Bronchial epithelial cell (primary cell): Measurements from ENCODE around the gene ISY1. TPM values are rescaled to one million over a fixed set of nuclear protein-coding genes. Genes with fewer than 3 reads are reported as not detected.
"Not testable (repeated sequence)": the region's sequence is repeated elsewhere in the genome, so short reads cannot be mapped to it uniquely, and the experiment has no call there.

Experiments used
- DNase-seq: peaks from one replicate; pipeline ENCODE4 v3.0.0-alpha.2; 2010; ENCODE audit warnings: low read depth
- FAIRE-seq: peaks from 2 replicates; lab custom pipeline; 2011; peaks lifted over from hg19 to GRCh38; lab: Jason Lieb, UNC
- H3K27me3 ChIP-seq: 2 replicates; pipeline ENCODE4 v1.5.1; 2011; ENCODE audit warnings: low read length; ENCODE audit not compliant: control insufficient read depth, insufficient read depth
- H3K36me3 ChIP-seq: 2 replicates; pipeline ENCODE4 v1.5.1; 2011; ENCODE audit warnings: low read length; ENCODE audit not compliant: control insufficient read depth, insufficient read depth
- H3K4me3 ChIP-seq: 2 replicates; pipeline ENCODE4 v1.5.1; 2011; ENCODE audit warnings: mild to moderate bottlenecking, low read depth, low read length, control low read depth
- total RNA-seq: library from RNA; depleted of rRNA; stranded (reverse); fragments of >200 nt; gene quantifications from 2 replicates; pipeline ENCODE4 v1.2.1, GENCODE V29; 2014
- TF ChIP-seq, protein P1 (sequence below): IDR thresholded peaks from 2 replicates; pipeline ENCODE4 v1.5.1; 2011; ENCODE audit warnings: mild to moderate bottlenecking, moderate library complexity, low read length, control low read depth, inconsistent platforms; ENCODE audit not compliant: insufficient read depth, severe bottlenecking

ISY1 gene
- total RNA-seq, 1 donor from 2014 or later: 11.3 TPM

DNA sequence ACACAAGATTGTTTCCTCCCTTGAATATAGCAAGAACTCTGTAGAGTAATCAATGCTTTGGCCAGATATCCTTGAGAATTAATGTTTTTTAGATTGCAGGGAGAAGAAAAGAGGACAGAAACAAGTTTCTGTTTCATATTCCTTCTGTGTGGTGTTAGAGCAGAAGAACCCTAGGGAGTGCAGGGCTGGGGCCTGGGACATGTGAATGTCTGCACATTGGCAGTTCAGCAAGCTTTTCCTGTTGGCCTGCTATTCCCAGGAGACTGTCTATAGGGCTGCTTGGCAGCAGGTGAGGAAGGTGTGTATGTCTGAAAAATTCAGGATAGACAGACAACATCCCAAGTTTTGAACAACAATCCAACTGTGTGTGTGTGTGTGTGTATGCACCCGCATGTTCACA lies 36.5 kb upstream of the ISY1 start:
- no peaks in the 10 kb centered on the region for H3K27me3 ChIP-seq
- no peak overlapping the region for H3K4me3 ChIP-seq
- H3K36me3 ChIP-seq: no peaks in the 10 kb centered on the region
- DNase-seq (no peak), FAIRE-seq (no peak)
- TF ChIP-seq, protein P1, sequence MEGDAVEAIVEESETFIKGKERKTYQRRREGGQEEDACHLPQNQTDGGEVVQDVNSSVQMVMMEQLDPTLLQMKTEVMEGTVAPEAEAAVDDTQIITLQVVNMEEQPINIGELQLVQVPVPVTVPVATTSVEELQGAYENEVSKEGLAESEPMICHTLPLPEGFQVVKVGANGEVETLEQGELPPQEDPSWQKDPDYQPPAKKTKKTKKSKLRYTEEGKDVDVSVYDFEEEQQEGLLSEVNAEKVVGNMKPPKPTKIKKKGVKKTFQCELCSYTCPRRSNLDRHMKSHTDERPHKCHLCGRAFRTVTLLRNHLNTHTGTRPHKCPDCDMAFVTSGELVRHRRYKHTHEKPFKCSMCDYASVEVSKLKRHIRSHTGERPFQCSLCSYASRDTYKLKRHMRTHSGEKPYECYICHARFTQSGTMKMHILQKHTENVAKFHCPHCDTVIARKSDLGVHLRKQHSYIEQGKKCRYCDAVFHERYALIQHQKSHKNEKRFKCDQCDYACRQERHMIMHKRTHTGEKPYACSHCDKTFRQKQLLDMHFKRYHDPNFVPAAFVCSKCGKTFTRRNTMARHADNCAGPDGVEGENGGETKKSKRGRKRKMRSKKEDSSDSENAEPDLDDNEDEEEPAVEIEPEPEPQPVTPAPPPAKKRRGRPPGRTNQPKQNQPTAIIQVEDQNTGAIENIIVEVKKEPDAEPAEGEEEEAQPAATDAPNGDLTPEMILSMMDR: no peak

DNA sequence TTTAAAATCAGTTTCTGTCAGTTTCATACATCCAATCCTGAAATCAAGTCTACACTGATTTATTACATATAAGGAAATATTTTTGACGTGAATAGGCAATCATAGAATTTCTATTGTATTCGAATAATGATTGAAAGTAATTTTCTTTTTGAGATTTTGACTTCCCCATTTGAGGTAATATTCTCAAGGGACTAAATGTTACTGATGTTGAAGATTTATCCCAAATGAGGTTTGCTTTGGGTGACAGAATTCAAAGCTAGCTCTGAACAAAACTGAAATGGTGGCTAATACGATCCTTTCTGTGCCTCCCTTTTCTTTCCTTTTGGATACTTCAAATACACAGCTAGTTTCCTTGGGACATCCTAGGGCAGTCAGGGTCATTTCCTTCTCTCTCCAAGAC lies 35.7 kb upstream of the ISY1 start:
- DNase-seq (no peak), FAIRE-seq (no peak)
- Histone ChIP-seq H3K27me3 (no peaks in the 10 kb centered on the region), H3K4me3 (no peak overlapping the region), H3K36me3 (no peaks in the 10 kb centered on the region)
- TF ChIP-seq, protein P1: no peak

GRCh38 chr3:129195731-129196256 lies 34.9 kb upstream of the ISY1 start:
- Histone ChIP-seq H3K4me3 (no peak overlapping the region), H3K36me3 (no peaks in the 10 kb centered on the region), H3K27me3 (no peaks in the 10 kb centered on the region)
- TF ChIP-seq, protein P1: no peak
- DNase-seq (peak; percentile 90), FAIRE-seq (peak; percentile 81)

GRCh38 chr3:129189793-129190192 lies 28.9 kb upstream of the ISY1 start:
- H3K4me3 ChIP-seq, DNase-seq, H3K27me3 ChIP-seq, H3K36me3 ChIP-seq, FAIRE-seq: not testable (repeated sequence)

- TF ChIP-seq, protein P1: no peak
- FAIRE-seq: no peak
Measured at GRCh38 chr3:129187857-129188256, 27.0 kb upstream of the ISY1 start.

GRCh38 chr3:129185783-129186182 lies 24.9 kb upstream of the ISY1 start:
- peak; percentile 39 for DNase-seq
- Histone ChIP-seq H3K4me3 (no peak overlapping the region), H3K36me3 (no peaks in the 10 kb centered on the region), H3K27me3 (no peaks in the 10 kb centered on the region)
- FAIRE-seq: no peak
- TF ChIP-seq, protein P1: no peak

More at GRCh38 chr3:129187857-129188256, 27.0 kb upstream of the ISY1 start:
- Histone ChIP-seq H3K36me3 (no peaks in the 10 kb centered on the region), H3K4me3 (no peak overlapping the region), H3K27me3 (no peaks in the 10 kb centered on the region)
- DNase-seq: no peak

DNA sequence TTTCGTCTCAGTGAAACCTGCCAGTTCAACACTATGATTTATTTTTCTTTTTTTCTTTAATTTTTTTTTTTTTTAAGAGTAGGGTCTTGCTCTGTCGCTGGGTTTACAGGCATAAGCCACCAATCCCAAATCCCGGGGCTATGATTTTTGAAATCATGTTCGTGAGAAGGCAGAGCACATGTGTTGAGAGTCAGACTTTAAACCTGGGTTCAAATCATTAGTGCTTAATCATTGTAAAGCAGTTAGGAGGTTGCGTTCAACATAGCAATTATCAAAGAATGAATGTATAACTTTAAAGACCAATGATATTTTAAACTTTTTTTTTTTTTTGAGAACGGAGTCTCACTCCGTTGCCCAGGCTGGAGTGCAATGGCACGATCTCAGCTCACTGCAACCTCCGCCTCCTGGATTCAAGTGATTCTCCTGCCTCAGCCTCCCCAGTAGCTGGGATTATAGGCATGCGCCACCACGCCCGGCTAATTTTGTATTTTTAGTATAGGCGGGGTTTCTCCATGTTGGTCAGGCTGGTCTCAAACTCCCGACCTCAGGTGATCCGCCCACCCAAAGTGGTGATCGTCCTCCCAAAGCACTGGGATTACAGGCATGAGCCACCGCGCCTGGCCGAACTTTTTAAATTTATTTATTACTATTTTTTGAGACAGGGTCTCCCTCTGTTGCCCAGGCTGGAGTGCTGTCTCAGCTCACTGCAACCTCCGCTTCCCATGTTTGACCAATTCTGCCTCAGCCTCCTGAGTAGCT lies 24.1 kb upstream of the ISY1 start:
- H3K27me3 ChIP-seq, FAIRE-seq, DNase-seq, H3K36me3 ChIP-seq: not testable (repeated sequence)
- H3K4me3 ChIP-seq: peak overlapping the region; percentile 100
